Endothelial cell (in vitro differentiated cells): Measurements from ENCODE around the gene MACROD2. TPM values are rescaled to one million over a fixed set of nuclear protein-coding genes. Genes with fewer than 3 reads are reported as not detected.

ENCODE experiments used
- DNase-seq: peaks from one replicate; pipeline ENCODE4 v3.0.0; 2021; ENCODE audit warnings: low spot score
- H3K27ac Mint-ChIP-seq: one replicate; pipeline ENCODE4 v1.8.0; 2021; ENCODE audit warnings: mixed read lengths, inconsistent platforms; ENCODE audit not compliant: unreplicated experiment
- H3K27me3 Mint-ChIP-seq: one replicate; pipeline ENCODE4 v1.8.0; 2021; ENCODE audit warnings: mild to moderate bottlenecking, moderate library complexity, mixed read lengths, inconsistent platforms; ENCODE audit not compliant: unreplicated experiment
- H3K36me3 Mint-ChIP-seq: one replicate; pipeline ENCODE4 v1.8.0; 2021; ENCODE audit warnings: mild to moderate bottlenecking, low read depth, mixed read lengths, inconsistent platforms; ENCODE audit not compliant: unreplicated experiment
- H3K4me1 Mint-ChIP-seq: one replicate; pipeline ENCODE4 v1.8.0; 2021; ENCODE audit warnings: mild to moderate bottlenecking, mixed read lengths, inconsistent platforms; ENCODE audit not compliant: unreplicated experiment
- H3K4me3 Mint-ChIP-seq: one replicate; pipeline ENCODE4 v1.8.0; 2021; ENCODE audit warnings: mild to moderate bottlenecking, mixed read lengths, inconsistent platforms; ENCODE audit not compliant: unreplicated experiment
- H3K9me3 Mint-ChIP-seq: one replicate; pipeline ENCODE4 v1.8.0; 2021; ENCODE audit warnings: mixed read lengths, inconsistent platforms; ENCODE audit not compliant: unreplicated experiment
- total RNA-seq: library from RNA; stranded (reverse); fragmentation: NEBNext Ultra II Directional; extraction: Animal tissue kit (Norgen Biotek cat#: 25700); gene quantifications from one replicate; pipeline ENCODE4 v1.2.1, GENCODE V29; 2021; ENCODE audit not compliant: unreplicated experiment
- TF ChIP-seq, protein P1 (sequence below): fragments of 200-600 bp; sonication (generic); IDR thresholded peaks from one replicate; pipeline ENCODE4 v1.5.0; 2021; ENCODE audit warnings: antibody characterized with exemption; ENCODE audit not compliant: unreplicated experiment

Gene MACROD2
- total RNA-seq, 1 donor from 2014 or later, result 6.4 TPM

DNA sequence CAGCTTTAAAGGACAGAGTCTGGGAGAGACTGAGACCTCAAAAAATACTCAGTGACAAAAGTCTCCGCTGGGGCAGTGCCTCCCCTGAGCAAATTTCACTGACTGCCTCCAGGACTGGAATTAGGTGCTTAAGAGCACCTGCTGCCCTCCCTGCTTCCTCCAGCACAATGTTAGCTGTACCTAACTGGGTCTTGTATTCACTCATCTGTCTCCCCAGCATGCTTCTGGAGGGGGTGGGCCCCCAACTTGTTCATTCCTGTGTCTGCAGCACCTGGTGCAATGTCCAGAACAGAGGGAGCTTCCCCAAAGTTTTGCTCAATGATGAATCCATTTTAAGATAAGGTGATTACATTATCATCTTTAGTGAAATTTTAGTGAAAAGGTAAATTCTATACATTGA lies 1927.2 kb downstream of the MACROD2 start:
- TF ChIP-seq, protein P1, sequence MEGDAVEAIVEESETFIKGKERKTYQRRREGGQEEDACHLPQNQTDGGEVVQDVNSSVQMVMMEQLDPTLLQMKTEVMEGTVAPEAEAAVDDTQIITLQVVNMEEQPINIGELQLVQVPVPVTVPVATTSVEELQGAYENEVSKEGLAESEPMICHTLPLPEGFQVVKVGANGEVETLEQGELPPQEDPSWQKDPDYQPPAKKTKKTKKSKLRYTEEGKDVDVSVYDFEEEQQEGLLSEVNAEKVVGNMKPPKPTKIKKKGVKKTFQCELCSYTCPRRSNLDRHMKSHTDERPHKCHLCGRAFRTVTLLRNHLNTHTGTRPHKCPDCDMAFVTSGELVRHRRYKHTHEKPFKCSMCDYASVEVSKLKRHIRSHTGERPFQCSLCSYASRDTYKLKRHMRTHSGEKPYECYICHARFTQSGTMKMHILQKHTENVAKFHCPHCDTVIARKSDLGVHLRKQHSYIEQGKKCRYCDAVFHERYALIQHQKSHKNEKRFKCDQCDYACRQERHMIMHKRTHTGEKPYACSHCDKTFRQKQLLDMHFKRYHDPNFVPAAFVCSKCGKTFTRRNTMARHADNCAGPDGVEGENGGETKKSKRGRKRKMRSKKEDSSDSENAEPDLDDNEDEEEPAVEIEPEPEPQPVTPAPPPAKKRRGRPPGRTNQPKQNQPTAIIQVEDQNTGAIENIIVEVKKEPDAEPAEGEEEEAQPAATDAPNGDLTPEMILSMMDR, result no peak
- Mint-ChIP-seq H3K27me3 (peaks cover 3% of the 10 kb centered on the region), H3K27ac (no peak overlapping the region), H3K4me1 (no peaks in the 10 kb centered on the region), H3K4me3 (no peak overlapping the region), H3K36me3 (no peaks in the 10 kb centered on the region), H3K9me3 (no peaks in the 10 kb centered on the region)
- no peak for DNase-seq

DNA sequence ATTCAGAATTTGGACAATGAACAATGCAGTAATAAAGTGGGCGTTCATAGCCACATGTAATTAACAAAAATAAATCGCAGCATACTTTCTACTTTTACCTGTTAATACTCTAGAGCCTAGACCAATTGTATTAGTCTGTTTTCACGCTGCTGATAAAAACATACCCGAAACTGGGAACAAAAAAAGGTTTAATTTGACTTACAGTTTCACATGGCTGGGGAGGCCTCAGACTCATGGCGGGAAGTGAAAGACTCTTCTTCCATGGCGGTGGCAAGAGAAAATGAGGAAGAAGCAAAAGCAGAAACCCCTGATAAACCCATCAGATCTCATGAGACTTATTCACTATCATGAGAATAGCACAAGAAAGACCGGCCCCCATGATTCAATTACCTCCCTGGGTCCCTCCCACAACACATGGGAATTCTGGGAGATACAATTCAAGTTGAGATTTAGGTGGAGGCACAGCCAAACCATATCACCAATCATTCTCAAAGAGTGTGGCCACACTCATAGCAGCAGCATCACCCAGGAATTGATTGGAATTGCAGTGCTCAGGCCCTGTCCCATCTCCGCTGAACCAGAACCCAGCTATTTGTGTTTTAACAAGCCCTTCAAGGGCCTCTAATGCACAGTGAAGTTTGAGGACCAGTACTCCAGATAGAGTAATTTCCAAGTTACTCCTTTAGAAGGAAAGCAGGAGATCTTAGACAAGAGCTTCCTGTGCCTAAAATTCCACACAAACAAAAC lies 1927.9 kb downstream of the MACROD2 start:
- no peak for DNase-seq
- Mint-ChIP-seq H3K4me3 (no peak overlapping the region), H3K4me1 (no peaks in the 10 kb centered on the region), H3K27me3 (peaks cover 3% of the 10 kb centered on the region), H3K27ac (no peak overlapping the region), H3K36me3 (no peaks in the 10 kb centered on the region), H3K9me3 (no peaks in the 10 kb centered on the region)
- TF ChIP-seq, protein P1, result no peak

DNA sequence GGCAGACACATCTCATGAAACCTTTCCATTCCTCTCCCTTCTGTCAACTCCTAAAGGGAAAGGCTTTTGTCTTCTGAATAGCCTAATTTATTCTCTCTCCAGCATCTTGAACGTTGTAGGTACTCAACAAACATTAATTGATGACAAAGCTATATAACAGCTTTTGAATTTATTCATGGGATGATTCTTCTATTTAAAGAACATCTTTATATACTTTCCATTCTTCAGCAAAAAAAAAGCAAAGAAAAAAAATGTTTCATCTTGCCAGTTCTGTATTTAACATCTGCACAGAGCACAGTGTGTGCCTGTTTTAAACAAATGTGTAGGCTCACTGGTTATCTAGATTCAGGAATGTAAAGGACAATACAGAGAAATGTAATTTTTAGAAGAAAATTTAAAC lies 1929.2 kb downstream of the MACROD2 start:
- H3K4me3 Mint-ChIP-seq, result no peak overlapping the region
- no peaks in the 10 kb centered on the region for H3K36me3 Mint-ChIP-seq
- no peak for DNase-seq
- H3K27me3 Mint-ChIP-seq, result peaks cover 3% of the 10 kb centered on the region
- TF ChIP-seq, protein P1, result no peak
- peaks cover 3% of the 10 kb centered on the region for H3K4me1 Mint-ChIP-seq
- no peaks in the 10 kb centered on the region for H3K9me3 Mint-ChIP-seq
- no peak overlapping the region for H3K27ac Mint-ChIP-seq

DNA sequence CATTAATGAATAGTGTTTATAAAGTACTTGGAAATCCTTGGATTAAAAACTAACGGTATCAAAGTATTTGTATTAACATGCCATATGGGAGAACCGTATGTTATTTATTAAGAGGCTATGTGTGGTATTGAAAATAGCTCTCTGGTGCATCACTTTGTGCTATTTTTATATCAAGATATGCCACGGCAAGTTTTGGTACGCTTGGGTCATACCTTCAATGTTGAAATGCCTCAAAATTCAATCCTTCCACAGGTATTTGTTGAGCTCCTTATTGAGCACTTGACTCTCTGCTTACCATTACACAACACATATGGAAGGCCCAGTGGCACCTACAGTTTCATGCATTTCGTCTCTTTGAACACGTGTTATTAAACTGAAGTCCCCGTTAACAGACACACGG lies 1930.1 kb downstream of the MACROD2 start:
- H3K27ac Mint-ChIP-seq, result no peak overlapping the region
- TF ChIP-seq, protein P1, result no peak

DNA sequence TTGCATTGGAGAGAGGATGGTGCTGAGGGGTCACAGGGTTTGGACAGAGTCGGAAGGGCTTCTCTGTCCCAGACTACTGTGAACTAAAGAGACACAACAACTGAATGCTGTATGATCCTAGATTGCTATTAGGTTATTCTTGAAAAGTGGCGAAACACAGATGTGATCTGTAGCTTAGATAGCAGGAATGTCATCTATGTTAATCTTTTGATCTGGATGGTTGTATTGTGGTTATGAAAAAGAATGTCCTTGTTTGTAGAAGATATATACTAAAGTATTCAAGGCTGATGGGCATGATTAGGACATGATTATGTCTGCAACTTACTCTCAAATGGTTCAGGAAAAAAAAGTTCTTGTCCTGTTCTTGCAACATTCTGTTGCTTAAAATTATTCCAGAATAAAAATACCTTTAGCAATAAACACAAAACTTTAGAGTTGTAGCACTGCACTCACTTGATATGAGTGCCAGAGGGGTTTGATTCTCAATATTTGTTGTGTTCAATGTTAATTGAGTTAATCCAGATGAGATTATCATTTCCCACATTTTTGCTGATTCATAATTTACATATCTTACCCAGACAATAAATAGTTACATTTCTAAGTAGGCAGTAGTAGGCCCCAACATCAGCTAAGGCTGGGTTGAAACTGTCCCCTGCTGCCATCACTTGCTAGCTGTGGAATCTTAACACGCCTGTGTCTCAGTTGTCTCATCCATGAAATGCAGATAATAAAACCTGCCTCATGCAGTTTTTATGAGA lies 1932.8 kb downstream of the MACROD2 start:
- no peak overlapping the region for H3K4me3 Mint-ChIP-seq
- no peaks in the 10 kb centered on the region for H3K36me3 Mint-ChIP-seq
- H3K27me3 Mint-ChIP-seq, result peaks cover 2% of the 10 kb centered on the region
- H3K4me1 Mint-ChIP-seq, result peaks cover 9% of the 10 kb centered on the region
- H3K27ac Mint-ChIP-seq, result no peak overlapping the region
- no peaks in the 10 kb centered on the region for H3K9me3 Mint-ChIP-seq
- TF ChIP-seq, protein P1, result no peak
- DNase-seq, result no peak

More for the DNA sequence above, 1930.1 kb downstream of the MACROD2 start:
- no peaks in the 10 kb centered on the region for H3K9me3 Mint-ChIP-seq
- H3K27me3 Mint-ChIP-seq, result peaks cover 3% of the 10 kb centered on the region
- H3K4me1 Mint-ChIP-seq, result peaks cover 7% of the 10 kb centered on the region
- H3K36me3 Mint-ChIP-seq, result no peaks in the 10 kb centered on the region
- H3K4me3 Mint-ChIP-seq, result no peak overlapping the region
- no peak for DNase-seq
